Measurements from ENCODE around the gene MRPL12.

GRCh38 chr17:81738801-81739393, 35.7 kb downstream of the MRPL12 start:
- no peak for TF ChIP-seq CTCF (IDR thresholded peaks at IDR 0.05; ENCODE audit: insufficient read depth, low read length)
- no peak for TF ChIP-seq REST (IDR thresholded peaks at IDR 0.05; ENCODE audit: insufficient replicate concordance, low read depth)
- TF ChIP-seq POLR2AphosphoS5 (IDR thresholded peaks at IDR 0.05; ENCODE audit: low read depth) = no peak
- no peak for TF ChIP-seq GABPA (IDR thresholded peaks at IDR 0.05; ENCODE audit: low read depth)

All from HL-60 (cell line).